ENCODE measurements around the gene USP32. TPM values are rescaled to one million over a fixed set of nuclear protein-coding genes. Genes with fewer than 3 reads are reported as not detected.
"Not testable (repeated sequence)": the region's sequence is repeated elsewhere in the genome, so short reads cannot be mapped to it uniquely, and the experiment has no call there.

The USP32 gene
- 10 to 100 TPM; 58.7 to 64.1 TPM for total RNA-seq

DNA sequence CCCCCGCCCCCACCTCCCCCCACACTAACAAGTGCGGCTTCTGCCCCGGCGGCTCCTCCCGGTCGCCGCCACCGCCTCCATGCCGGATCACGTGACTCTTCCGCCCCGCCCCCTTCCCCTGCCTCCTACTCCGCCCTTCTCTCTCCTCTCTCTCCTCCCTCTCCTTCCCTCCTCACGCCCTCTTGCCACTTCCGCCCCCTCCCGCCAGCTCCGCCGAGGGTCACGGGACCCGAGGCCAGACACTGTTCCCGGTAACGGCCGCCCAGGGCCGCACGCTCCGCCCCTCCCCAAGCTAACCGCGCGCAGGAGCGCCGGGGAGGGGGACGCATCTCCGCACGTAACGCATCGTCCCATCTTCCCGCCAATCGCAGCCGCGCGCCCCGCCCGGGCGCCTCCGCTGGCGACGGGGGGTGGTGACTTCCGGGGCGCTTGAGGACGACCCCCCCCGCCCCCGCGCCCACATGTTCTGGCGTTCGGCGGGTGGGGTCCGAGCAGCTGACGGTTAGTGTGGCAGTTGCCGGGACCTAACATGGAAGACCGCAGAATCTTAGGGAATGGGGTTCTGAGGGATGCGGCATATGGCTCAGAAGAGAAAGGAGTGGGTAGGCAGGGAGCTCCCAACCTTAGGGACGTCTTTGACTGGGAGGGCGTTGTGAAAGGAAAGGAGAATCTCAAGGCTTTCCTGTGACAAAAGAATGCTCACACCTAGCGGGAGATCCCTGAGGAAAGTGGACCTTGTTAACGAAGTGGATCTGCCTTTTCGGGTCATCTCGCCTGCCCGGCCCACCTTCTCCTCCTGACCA, at the start of gene USP32:
Gene USP32 (minus strand): TSS at position 92 of the 803 bp plus-strand sequence. CDS start 194 bp downstream, outside the sequence.
- no peaks in the 10 kb centered on the region for H3K27me3 Mint-ChIP-seq
- peak; percentile 99 for DNase-seq (ENCODE audit: low spot score)
- peaks cover 38 to 49% of the 10 kb centered on the region in 2 donors for H3K4me1 Mint-ChIP-seq (ENCODE audit: low read depth in 2 of 2)
- peaks cover 4% of the 10 kb centered on the region for H3K36me3 Mint-ChIP-seq
- peak; percentile 95 to 96 for ATAC-seq
- no peaks in the 10 kb centered on the region for H3K9me3 Mint-ChIP-seq
- H3K27ac Mint-ChIP-seq: peak within 1 kb of the TSS; percentile 89 to 97
- peak within 1 kb of the TSS; percentile 96 for H3K4me3 Mint-ChIP-seq

DNA sequence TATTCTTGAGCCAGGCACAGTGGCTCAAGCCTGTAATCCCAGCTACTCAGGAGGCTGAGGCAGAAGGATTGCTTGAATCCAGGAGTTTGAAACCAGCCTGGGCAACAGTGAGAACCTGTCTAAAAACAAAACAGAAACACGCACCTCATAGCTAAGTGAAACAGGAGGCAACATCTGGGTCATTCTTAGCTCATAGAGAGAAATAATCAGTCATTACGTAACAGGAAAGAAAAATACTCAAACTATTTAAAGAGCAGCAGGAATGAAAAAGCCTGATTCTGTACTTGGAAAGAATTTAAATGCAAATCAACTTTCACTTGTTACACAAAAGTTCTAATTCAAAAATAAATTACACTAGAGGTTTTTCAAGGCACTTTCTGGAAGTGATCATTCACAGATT, 47.6 kb upstream of the USP32 start:
- H3K27me3 Mint-ChIP-seq: no peaks in the 10 kb centered on the region
- no peak overlapping the region for H3K4me3 Mint-ChIP-seq
- H3K27ac Mint-ChIP-seq: no peak overlapping the region
- DNase-seq (ENCODE audit: low spot score) (no peak), ATAC-seq (no peak)
- no peaks in the 10 kb centered on the region for H3K4me1 Mint-ChIP-seq (ENCODE audit: low read depth in 2 of 2)
- H3K36me3 Mint-ChIP-seq: no peaks in the 10 kb centered on the region
- H3K9me3 Mint-ChIP-seq: no peaks in the 10 kb centered on the region

DNA sequence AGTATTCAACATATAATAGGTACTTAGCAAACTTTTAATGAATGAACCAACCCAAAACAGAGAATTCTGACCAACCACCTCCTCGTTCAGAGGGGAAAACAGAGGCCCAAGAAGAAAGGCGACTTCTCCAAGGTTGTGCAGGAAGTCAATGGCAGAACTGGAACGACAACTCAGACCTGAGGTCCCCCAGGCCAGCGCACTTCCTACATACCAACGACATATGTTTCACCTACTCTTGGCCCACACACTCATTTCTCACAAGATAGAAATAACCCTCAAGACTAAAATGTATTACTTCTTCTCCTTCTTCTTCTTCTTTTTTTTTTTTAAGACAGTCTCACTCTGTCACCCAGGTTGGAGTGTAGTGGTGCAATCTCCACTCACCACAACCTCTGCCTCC, 44.7 kb upstream of the USP32 start:
- DNase-seq (ENCODE audit: low spot score) (no peak), ATAC-seq (no peak)
- Mint-ChIP-seq H3K9me3 (no peaks in the 10 kb centered on the region), H3K4me1 (ENCODE audit: low read depth in 2 of 2) (no peaks in the 10 kb centered on the region), H3K27me3 (no peaks in the 10 kb centered on the region), H3K27ac (no peak overlapping the region), H3K4me3 (no peak overlapping the region), H3K36me3 (no peaks in the 10 kb centered on the region)

GRCh38 chr17:60435244-60436167, 43.6 kb upstream of the USP32 start:
- Mint-ChIP-seq H3K36me3 (no peaks in the 10 kb centered on the region), H3K4me1 (ENCODE audit: low read depth in 2 of 2) (no peaks in the 10 kb centered on the region), H3K4me3 (no peak overlapping the region), H3K27ac (no peak overlapping the region), H3K9me3 (no peaks in the 10 kb centered on the region), H3K27me3 (no peaks in the 10 kb centered on the region)
- ATAC-seq (peak in 1 of 2 donors; percentile 75), DNase-seq (ENCODE audit: low spot score) (no peak)

GRCh38 chr17:60433021-60433997, 41.4 kb upstream of the USP32 start:
- H3K4me1 Mint-ChIP-seq (ENCODE audit: low read depth in 2 of 2); H3K27me3 Mint-ChIP-seq; ATAC-seq; DNase-seq (ENCODE audit: low spot score); H3K27ac Mint-ChIP-seq; H3K9me3 Mint-ChIP-seq; H3K4me3 Mint-ChIP-seq; H3K36me3 Mint-ChIP-seq: not testable (repeated sequence)

DNA sequence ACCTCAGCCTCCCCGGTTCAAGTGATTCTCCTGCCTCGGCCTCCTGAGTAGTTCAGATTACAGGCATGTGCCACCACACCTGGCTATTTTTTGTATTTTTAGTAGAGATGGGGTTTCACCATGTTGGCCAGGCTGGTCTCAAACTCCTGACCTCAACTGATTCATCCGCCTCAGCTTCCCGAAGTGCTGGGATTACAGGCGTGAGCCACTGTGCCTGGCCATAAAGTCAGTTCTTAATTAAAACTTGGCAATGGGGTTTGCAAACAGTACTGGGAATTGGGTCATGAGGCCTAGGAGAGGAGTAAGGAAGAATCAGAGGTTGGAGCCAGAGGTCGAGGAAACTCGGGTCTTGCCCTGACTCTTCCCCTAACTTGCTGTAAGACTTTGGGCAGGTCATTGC, 38.6 kb upstream of the USP32 start:
- H3K4me1 Mint-ChIP-seq (ENCODE audit: low read depth in 2 of 2); H3K27ac Mint-ChIP-seq; DNase-seq (ENCODE audit: low spot score); H3K27me3 Mint-ChIP-seq; ATAC-seq; H3K4me3 Mint-ChIP-seq; H3K9me3 Mint-ChIP-seq; H3K36me3 Mint-ChIP-seq: not testable (repeated sequence)

DNA sequence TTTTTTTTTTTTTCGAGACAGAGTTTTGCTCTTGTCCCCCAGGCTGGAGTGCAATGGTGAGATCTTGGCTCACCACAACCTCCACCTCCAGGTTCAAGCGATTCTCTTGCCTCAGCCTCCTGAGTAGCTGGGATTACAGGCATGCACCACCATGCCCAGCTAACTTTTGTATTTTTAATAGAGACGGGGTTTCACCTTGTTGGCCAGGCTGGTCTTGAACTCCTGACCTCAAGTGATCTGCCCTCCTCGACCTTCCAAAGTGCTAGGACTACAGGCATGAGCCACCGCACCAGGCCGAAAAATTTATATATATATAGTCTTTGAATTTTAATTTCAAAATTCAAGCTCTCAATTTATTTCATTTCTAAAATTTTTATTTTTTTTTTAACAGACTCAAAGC, 36.6 kb upstream of the USP32 start:
- H3K27ac Mint-ChIP-seq; H3K9me3 Mint-ChIP-seq; DNase-seq (ENCODE audit: low spot score); H3K4me3 Mint-ChIP-seq; H3K36me3 Mint-ChIP-seq; H3K27me3 Mint-ChIP-seq; H3K4me1 Mint-ChIP-seq (ENCODE audit: low read depth in 2 of 2); ATAC-seq: not testable (repeated sequence)

DNA sequence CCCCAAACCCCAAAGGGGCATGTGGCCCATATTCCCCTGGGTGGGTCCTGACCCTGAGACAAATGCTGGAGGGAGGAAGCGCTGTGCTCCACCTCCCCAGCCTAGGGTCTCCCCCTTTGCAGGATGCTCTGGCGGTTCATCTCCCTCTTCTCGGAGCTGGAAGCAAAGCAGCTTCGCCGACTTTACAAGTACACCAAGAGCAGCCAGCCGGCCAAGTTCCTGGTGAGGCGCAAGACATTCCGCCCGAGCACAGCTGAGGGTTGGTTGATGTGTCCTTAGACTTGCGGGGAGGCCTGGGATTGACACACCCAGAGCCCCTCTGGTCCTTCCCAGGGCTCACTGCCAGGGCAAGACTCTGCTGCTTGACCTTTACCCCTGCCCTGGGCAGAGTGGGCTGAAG, 34.7 kb upstream of the USP32 start:
- Mint-ChIP-seq H3K36me3 (no peaks in the 10 kb centered on the region), H3K4me3 (no peak overlapping the region), H3K27me3 (peaks cover 7 to 8% of the 10 kb centered on the region in 2 donors), H3K27ac (no peak overlapping the region), H3K4me1 (ENCODE audit: low read depth in 2 of 2) (peaks cover 0 to 3% of the 10 kb centered on the region in 2 donors), H3K9me3 (no peaks in the 10 kb centered on the region)
- DNase-seq (ENCODE audit: low spot score) (no peak), ATAC-seq (no peak)

GRCh38 chr17:60425626-60426025, 33.7 kb upstream of the USP32 start:
- Mint-ChIP-seq H3K4me3 (no peak overlapping the region), H3K36me3 (no peaks in the 10 kb centered on the region), H3K27me3 (peaks cover 7 to 8% of the 10 kb centered on the region in 2 donors), H3K4me1 (ENCODE audit: low read depth in 2 of 2) (peaks cover 6 to 7% of the 10 kb centered on the region in 2 donors), H3K9me3 (no peaks in the 10 kb centered on the region), H3K27ac (no peak overlapping the region)
- ATAC-seq (no peak), DNase-seq (ENCODE audit: low spot score) (no peak)

- no peak overlapping the region for H3K4me3 Mint-ChIP-seq
- peaks cover 0 to 3% of the 10 kb centered on the region in 2 donors for H3K27me3 Mint-ChIP-seq
- H3K4me1 Mint-ChIP-seq (ENCODE audit: low read depth in 2 of 2): peaks cover 6 to 11% of the 10 kb centered on the region in 2 donors
- no peak overlapping the region for H3K27ac Mint-ChIP-seq
- no peaks in the 10 kb centered on the region for H3K9me3 Mint-ChIP-seq
- ATAC-seq (no peak), DNase-seq (ENCODE audit: low spot score) (no peak)
- H3K36me3 Mint-ChIP-seq: no peaks in the 10 kb centered on the region
These were observed 31.9 kb upstream of the USP32 start for GRCh38 chr17:60423865-60424264.

- Mint-ChIP-seq H3K36me3 (no peaks in the 10 kb centered on the region), H3K4me1 (ENCODE audit: low read depth in 2 of 2) (peaks cover 6 to 11% of the 10 kb centered on the region in 2 donors), H3K4me3 (peak within 1 kb of the TSS; percentile 69), H3K9me3 (no peaks in the 10 kb centered on the region), H3K27ac (peak within 1 kb of the TSS; percentile 51 to 82), H3K27me3 (peaks cover 0 to 2% of the 10 kb centered on the region in 2 donors)
- no peak for ATAC-seq
- no peak for DNase-seq (ENCODE audit: low spot score)
These were observed 30.3 kb upstream of the USP32 start, which contains the start of gene CHCT1 for GRCh38 chr17:60422162-60422665. CHCT1 (plus strand) TSS chr17:60422489; CDS start chr17:60422593, 104 bp downstream.

GRCh38 chr17:60421273-60422161, 29.6 kb upstream of the USP32 start:
- H3K4me1 Mint-ChIP-seq (ENCODE audit: low read depth in 2 of 2): peaks cover 6 to 11% of the 10 kb centered on the region in 2 donors
- peak overlapping the region; percentile 69 for H3K4me3 Mint-ChIP-seq
- H3K27me3 Mint-ChIP-seq: peaks cover 0 to 7% of the 10 kb centered on the region in 2 donors
- no peaks in the 10 kb centered on the region for H3K9me3 Mint-ChIP-seq
- DNase-seq (ENCODE audit: low spot score): peak; percentile 81
- H3K27ac Mint-ChIP-seq: peak overlapping the region; percentile 51 to 82
- H3K36me3 Mint-ChIP-seq: no peaks in the 10 kb centered on the region
- ATAC-seq: peak; percentile 94 to 96
